COR-L47 (cell line): ENCODE measurements around the gene PHF1.

Experiments
- DNase-seq: peaks from one replicate; lab custom pipeline; 2025; lab: John Stamatoyannopoulos, UW

PHF1 gene

DNA sequence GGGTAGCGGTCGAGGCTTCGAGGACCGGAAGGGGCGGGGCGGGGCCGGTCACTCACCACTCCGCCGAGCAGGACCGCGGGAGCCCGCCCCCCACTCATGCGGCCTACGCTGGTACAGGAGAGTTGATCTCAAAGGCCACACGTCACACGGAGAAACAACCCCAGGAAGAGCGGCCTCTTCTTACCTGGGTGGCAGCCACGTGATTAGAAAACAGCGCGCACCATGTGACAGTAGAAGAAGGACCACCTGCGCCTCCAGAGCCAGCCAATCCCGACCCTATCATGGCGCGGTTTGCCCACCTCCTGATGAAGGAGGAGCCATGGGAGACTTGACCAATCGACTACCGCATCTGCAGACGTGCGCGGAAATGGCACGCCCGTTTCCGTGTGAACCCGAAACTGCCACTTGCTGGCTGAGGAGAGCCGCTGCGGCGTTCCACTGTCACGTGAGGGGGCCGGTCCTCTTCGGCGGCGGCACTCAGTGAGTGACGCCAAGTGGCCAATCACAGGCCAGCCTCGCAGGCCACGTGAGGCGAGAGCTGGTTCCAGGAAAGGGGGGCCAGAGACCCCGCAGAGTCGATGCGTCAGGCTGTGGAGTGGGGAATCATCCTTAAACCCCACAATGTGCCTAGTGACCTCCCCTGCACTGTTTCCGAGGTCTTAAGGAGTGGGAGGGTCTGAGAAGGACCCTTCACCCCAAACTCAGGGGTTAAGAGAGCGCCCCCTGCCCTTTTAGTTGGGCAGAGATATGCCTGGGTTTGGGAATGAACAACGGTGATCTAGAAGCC, 7.3 kb downstream of the PHF1 start, which contains the start of gene CUTA:
Gene CUTA (minus strand): TSS at position 205 of the 787 bp plus-strand sequence. CDS start 107 bp downstream, at position 98.
- DNase-seq: peak; percentile 99

DNA sequence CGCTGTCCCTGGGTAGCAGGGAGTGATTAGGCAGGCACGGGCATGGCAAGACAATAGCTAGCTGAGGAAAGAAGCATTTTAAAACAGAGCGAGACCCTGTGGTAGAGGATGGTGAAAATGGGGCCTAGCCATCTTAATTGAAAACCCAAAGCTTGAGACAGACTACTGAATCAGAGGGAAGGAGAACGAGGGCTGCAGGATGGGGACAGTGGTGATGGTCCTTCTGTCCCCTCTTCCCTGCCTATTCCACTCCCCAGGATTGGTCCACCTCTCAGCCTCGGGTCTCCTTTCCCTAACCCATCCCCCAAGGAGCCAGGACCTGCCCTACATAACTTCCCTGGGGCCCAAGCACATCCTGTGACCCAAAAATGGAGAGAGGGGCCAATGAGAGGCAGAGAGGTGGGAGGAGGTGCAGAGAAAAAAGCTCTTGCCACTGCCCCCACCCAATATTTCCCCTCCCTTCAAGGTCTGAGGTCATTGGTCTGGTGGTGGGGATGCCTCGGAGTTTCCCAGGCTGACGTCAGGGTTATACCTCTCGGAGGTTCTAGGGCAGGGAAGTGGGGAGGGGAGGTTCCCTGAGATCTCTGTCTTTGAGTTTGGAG, 8.0 kb downstream of the PHF1 start:
- no peak for DNase-seq

DNA sequence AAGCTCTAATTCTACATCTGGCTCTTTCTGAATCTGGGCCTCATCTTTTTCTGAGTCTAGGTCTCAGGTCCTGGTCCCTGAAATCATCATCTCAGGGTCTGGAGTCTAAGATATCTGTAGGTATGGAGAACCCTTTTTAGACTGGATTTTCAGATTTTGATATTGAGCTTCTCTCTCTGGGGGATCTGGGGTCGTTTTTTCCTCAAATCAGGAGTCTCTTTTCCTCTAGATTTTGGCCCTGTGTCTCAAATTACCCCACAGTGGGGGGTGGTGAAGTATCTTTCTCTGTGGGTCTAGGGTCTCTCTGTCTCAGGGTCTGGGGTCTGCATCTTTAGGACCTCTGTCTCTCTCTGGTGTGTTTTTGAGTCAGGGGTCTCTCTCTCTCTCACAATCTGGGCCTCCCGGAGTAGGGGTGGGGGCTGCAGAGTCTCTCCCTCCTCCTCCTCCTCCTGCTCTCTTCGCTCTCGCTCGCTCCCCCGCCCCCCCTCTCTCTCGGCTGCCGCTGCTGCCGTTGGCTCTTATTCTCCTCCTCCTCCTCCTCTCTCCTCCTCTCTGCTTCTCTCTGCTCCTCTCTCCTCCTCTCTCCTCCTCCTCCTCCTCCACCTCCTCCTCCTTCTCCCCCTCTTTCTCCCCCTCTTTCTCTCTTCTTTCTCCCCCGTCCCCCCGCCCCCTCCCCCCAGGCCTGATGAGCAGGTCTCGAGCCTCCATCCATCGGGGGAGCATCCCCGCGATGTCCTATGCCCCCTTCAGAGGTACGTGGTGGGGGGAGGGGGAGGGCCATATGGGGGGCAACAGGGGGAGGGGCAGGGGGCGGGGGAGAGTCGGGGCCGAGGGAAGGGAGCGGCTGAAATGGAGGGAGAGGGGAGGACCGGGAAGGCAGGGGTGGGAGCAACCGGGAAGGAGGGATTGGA, 9.0 kb downstream of the PHF1 start, which contains the start of gene SYNGAP1:
Gene SYNGAP1 (plus strand): TSS at position 486 of the 911 bp plus-strand sequence. CDS start 200 bp downstream, at position 686.
- peak; percentile 30 for DNase-seq

DNA sequence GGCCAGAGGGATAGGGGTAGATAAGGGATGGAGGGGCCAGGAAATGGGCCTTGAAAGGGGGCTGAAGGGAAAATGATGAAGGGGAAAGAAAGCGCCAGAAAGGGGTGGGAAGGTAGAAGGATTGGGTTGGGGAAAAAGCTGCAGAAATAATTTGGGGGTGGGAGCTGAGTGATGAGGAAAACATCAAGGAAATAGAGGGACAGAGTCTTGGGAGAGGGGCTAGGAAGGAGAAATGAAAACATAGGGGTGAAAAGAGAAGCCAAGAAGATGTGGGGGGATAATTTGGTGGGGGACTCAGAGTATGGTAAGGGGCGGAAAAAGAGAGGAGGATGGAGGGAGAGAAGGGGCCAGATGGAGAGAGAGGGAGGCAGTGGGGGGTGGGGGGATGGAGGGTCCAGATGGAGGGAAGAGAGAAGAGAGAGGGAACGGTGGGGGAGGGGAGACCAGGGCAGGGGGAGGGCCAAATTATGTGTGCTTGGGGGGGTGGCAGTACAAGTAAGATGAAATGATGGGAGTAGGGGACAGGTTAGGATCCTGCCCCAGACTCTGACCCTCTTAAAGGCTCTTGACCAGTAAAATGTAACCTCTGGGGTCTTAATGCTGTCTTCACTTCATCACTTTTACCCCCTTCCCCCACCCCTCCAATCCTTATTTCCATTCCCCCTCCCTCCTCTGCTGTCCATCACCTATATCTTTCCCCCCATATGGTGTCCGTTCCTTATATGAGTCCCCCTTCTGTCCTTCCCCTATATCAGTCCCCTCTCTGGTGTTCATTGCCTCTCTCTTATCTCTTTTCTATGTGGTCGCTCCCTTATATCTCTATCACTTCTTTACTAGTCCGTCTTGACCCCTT, 9.9 kb downstream of the PHF1 start:
- peak; percentile 24 for DNase-seq

DNA sequence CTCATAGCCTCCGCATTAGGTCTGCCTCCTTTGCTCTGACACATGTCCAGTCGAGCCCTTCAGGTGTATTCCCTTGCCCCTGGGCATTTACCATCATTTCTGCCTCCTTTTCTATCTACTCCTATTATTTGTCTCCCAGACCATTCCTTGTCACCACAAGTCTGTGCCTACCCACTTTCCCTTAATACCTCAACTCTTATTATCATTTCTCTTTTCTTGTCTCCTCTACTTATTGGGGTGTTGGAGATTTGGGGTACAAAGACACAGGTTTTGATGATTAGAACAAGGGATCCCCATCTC, 10.5 kb downstream of the PHF1 start:
- DNase-seq: no peak

DNA sequence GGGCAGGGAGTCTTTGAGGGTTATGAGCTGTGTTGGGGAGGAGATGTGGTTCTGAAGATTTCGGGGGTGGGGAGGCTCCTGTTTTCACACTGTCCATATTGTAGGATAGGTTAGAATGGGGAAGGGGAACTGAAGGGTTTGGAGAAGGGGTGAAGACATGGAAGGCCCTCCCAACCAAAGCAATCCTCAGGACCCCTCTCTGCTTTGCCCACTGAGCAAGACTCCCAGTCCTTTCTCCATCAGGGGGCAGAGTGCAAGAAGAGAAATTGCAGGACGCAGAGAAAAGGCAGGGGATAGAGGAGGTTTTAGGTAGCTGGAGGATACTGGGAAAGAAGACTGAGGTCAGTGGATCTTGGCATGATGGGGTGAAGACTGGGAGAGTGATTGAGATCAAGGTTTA, 13.0 kb downstream of the PHF1 start:
- no peak for DNase-seq

DNA sequence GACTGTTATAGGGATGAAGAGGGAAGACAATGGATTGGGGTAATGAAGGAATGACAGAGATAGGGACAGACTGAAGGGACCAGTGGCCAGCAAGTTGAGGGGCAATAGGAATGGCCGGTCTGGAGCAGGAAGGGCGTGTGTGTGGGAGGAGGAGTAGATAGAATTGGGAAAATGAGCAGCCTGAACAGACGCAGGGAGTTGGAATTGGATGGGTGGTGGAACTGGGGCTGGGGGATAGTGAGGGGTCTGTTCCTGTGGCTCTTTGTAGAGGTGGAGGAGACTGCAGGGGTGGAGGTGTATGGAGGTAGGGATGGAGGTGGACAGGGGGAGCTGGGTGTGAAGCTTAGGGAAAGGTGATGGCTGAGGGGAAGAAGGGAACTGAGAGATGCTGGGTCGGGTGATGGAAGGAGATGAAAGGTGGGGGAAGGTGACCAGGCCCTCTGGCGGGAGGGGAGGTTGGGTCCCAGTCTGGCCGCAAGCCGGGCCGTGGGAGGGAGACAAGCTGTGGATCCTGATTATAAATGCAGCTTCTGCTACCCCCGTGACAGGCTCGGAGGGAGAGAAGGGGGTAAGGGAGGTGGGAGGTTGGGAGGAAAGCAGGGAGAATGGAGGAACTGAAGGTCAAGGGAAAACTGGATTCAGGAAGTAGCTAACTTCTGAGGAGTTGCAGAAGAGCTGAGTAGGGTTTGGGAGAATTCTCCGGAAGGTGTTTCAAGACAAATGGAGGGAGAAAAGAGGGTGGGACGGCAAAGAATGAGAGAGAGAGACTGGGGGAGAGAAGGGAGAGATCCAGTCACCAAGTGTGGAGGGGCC, 14.2 kb downstream of the PHF1 start:
- DNase-seq: no peak

DNA sequence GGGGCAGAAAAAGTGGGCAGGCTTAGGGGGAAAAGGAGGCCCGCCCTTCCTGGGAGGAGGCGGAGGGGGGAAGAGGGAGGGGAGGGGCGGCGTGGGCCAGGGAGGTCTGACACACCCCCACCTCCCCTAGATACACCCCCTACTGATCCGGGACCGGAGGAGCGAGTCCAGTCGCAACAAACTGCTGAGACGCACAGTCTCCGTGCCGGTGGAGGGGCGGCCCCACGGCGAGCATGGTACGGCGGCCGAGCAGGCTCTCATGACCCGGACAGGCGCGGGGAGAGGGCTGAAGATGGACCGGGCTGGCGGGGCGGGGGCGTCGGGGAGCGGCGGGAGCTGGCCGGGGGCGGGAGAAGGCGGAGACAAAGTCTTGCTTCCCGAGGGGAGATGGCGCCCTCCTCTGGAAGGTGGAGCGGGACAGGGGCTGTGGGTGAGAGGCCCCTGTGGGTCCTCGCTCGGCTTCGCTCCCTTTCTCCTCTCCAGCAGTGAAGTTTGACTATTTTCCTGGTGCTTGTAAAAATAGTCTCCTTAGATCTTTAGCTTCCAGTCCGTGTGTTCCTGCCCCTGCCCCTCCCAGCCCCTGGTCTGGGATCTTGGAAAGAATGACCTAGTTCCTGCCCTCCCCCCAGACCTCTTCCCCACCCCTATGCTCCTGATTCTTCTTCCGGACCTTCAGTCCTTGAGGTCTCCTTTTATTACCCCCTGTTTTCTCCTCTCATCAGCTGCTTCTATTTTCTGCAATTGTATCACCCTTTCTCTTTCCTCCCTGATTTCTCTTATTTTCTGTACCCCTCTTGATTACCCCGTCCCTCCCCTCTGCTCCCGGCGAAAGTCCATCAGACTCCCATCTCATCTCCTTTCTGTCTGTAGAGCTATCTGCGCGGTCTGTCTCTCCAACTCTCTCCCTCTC, 15.1 kb downstream of the PHF1 start:
- peak; percentile 73 for DNase-seq

DNA sequence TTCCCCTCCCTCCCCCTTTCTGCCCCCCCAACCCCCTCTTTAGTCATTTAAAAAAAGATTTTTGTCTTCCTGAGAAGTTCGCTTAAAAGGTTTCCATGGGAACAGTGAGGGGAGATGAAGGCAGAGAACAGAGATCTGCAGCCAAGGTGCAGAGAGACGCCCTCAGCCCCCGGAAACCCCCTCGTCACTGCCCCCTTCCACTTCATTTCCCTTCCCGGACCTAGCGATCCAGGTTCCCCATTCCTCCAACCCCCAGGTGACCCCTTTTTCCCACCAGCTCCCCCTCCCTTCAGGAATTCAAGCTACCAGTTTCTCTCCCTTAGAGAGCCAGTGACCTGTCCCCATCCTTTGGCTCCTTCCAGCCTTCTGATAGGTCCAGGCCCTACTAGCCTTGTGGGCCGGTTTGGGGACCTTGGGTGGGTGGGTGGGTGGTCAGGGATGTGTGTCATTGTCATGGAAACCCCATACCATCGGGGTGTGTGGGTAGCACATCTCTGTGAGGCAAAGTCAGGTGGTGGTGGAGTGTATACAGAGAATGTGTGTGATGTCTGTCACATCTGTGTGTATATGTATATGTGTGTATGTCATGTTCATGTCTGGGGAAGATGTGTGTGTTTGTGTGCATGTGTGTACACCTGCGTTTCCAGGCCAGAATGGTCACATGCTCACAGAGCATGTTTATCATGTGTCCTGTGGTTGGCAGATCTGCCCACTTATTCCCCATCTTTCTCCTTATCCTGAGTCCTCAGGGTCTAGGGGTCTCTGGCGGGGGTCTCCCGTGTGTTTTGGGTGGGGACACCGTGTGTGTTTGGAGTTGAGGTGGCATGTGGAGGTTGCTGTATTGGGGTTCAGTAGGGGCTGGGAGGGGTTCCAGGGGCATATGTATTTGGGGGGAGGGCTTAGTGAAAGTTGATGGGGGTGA, 16.0 kb downstream of the PHF1 start:
- no peak for DNase-seq

DNA sequence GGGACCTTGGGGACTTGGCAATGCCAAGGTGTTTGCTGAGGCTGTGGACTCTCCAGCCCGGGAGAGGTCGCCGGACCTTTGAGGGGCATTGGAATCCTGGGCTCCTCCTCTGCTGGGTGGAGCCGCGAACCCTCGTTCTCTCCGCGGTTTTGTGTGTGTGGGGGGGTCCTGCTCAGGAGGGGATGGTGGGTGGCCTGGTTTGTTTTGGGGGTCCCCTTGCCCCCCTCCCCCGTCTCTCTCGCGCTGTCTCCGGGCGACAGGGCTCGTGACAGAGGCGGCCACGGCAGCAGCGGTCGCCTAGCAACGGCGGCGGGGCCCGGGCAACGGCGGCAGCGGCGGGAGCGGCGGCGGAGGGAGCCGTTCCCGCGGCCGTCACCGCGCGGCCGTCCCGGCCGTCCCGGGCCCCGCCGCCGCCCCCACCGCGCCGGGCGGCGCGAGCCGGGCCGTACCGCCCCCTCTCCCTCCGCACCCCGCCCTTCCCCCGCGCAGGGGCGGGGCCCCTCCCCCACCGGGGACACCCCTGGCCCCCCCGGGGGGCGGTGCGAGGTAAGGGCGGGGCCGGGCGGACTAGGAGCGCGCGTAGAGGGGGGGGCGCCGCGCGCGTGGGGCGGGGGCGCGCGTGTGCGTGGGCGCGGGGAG, 16.9 kb downstream of the PHF1 start:
- DNase-seq: peak; percentile 18

DNA sequence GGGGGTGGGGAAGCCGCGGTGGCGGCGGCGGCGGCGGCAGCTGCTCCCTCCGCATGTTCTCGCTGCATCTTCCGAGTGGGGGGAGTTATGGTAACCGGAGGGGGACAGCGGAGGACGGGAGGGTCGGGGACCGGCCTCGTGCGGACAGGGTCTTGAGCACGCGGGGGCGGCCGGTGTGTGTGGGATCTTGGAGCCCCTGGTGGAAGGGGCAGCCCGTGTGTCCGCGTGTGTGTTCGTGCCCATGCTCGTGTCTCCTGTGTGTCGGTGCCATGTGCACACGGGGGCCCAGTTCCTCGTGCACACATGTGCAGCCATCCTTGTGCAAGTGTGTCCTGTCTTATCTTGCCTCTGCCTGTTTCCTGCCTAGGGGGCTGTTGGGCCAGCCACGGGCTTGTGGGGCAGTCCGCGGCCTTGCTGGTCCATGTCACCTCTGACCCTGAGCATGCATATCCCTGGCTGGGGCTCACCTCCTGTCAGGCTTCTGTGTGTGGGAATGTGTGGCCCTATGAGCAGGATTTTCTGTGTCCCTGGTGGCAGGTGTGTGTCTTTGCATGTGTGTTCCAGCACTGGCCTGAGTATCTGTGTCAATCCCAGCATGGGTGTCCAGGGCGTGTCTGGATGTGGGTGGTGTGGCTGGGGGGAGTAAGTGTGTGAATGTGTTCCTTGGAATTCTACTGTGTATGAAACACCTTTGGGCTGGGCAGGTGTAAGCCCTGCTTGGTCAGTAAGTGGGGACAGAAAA, 17.6 kb downstream of the PHF1 start:
- DNase-seq: peak; percentile 37

DNA sequence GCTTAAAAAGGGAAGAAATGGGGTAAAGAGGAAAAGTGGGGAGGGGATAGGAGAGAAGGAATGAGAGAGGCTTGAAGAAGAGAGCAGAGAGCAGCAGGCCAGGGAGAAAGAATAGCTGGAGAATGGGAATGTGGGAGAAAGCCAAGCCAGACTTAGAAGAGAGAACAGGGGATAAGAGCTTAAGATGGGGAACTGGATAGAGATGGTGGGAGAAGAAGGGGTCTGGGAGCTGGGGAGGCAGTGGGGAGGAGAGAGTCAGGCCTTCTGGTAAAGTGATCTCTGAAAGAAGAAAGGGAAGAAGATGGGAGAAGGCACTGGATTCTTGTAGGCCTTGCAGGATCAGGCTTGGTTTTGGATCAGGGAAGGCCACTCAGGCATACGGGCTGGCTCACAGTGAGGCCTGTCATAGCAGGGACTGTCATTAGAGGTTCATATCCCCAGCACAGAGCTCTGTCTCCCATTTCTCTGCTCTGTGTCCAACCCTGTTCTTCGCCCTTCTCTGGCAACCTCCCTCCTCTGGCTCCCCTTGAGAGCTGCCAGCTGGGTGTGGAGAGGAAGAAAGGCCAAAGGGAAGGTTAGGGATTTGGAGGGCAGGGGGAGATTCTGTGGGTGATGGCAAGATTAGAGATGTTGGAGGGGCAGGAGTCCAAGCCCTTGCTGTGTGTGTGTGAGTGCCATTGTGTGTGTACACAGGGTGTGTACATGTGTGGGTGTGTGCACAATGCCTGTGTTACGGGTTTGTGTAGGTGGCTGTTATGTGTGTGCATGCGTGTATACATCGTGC, 18.3 kb downstream of the PHF1 start:
- DNase-seq: no peak

DNA sequence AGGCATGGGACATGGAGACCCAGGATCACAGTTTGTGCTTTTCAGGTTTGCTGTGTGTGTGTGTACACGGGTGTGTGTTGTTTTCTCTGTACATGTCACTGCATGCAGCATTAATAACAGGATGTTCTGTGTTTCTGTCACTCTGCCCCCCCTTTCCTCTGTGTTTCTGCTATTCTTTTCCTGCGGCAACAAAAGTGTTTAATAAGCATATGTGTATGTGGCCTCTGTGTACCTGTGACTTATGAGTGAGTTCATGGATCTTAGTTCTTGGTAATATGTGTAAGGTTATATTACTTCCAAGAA, 18.9 kb downstream of the PHF1 start:
- DNase-seq: no peak

DNA sequence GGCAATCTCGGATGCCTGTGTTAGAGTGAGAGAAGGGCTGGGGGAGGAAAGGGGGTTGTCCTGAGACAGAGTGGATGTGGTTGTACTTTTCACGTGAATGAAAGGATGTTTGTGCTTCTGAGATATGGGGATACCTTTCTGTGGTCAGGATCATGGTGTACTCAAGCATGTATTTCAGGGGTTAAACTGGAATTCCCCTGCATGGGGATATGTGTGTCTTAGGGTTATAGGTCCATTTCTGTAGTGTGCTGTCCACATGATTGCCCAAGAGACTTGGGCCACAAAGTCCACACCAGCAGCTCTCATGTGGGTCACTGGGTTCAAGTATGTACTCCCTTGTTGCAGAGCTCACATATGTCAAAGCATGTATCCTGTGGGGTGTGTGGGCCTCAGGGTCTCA, 19.5 kb downstream of the PHF1 start:
- no peak for DNase-seq

DNA sequence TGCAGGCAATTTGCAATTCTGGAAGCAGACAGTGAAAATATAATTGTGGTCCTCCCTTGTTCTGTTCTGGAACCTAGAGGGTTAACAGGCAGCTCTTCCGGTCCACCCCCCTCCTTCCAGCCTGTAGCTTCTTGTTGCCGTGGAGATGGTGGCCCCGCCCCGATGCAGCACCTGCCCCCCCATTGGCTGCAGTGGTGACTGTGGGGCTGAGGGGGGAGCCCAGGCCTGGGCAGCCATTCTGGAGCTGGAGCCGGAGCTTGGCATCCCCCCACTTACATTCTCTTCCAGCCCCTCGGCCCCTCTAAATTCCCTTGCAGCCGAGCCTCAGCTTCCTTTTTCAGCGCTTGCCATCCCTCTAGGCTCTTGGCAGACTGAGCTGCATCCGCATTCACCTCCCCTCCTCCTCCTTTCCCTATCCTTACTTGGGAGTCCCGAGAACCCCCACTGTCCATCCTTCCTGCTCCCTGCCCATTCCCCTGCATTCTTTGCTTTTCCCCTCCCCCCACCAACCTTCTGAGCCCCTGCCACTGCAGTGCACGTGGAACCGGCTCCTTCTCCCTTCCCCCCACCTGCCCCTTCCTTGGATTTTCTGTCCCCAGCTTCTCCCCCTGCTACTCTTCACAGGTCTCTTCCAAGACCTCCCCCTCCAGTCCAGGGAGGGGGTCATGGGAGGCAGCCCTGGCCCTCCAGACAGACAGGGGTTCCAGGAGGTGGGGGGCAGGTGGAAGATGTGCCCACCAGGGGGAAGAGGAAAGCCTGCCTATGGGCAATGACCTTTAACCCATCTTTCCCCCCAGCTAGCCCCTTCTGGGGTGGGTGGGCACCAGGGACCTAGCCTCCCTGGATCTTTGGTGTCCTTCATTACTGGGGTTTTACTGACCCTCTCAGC, 20.4 kb downstream of the PHF1 start:
- peak; percentile 71 for DNase-seq
